Measurements from ENCODE around the gene RPA3.

Gene RPA3

DNA sequence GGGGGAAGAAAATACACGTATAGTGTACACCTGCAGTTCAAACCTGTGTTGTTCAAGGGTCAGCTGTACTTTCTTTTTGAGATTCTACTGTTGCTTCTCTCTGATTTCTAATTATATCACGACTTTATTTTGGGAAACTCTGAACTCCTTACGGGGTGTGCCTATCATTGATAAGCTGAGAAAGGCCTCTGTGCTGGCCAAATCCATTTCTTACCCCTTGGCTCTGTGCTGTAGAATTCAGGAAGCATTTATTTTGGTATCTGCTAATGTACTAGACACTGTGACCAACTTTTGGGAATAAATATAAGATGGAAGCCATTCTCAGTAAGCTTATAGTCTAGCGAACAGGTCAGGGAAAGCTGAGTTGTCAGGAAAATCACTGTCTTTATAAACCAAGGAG lies 26.9 kb upstream of the RPA3 start:
- DNase-seq (ENCODE audit: low spot score), result no peak
- ChIA-PET POLR2A (ENCODE audit: low non-redundant PET) (no interaction called here), CTCF (no interaction called here)
- no peak overlapping the region for H3K27ac ChIP-seq
- TF ChIP-seq, protein P1, sequence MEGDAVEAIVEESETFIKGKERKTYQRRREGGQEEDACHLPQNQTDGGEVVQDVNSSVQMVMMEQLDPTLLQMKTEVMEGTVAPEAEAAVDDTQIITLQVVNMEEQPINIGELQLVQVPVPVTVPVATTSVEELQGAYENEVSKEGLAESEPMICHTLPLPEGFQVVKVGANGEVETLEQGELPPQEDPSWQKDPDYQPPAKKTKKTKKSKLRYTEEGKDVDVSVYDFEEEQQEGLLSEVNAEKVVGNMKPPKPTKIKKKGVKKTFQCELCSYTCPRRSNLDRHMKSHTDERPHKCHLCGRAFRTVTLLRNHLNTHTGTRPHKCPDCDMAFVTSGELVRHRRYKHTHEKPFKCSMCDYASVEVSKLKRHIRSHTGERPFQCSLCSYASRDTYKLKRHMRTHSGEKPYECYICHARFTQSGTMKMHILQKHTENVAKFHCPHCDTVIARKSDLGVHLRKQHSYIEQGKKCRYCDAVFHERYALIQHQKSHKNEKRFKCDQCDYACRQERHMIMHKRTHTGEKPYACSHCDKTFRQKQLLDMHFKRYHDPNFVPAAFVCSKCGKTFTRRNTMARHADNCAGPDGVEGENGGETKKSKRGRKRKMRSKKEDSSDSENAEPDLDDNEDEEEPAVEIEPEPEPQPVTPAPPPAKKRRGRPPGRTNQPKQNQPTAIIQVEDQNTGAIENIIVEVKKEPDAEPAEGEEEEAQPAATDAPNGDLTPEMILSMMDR (conservative IDR thresholded peaks at IDR 0.05; ENCODE audit: low read depth), result no peak

GRCh38 chr7:7742223-7742622 lies 23.8 kb upstream of the RPA3 start:
- CTCF ChIA-PET, result no interaction called here
- POLR2A ChIA-PET (ENCODE audit: low non-redundant PET), result no interaction called here
- TF ChIP-seq, protein P1 (conservative IDR thresholded peaks at IDR 0.05; ENCODE audit: low read depth), result no peak
- no peak for DNase-seq (ENCODE audit: low spot score)
- no peak overlapping the region for H3K27ac ChIP-seq

DNA sequence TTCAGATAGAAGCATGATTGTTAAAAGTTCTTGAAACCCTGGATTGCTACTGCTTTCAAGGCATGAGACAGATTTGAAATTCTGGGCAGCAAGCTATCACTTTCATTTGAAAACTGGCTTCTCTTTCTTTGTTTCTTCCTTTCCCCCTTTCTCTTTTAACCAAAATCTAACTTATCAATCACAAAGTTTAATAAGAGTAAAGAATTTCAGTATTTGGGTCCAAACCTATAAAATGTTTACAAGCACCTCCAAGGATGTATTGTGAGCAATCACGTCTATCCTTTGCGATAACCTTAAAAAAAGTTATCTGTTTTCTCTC lies 21.6 kb upstream of the RPA3 start:
- DNase-seq (ENCODE audit: low spot score), result no peak
- ChIA-PET POLR2A (ENCODE audit: low non-redundant PET) (no interaction called here), CTCF (interaction anchor here (0.6 kb wide), 1 partner anchor 221 kb away, joined by 3 read pairs; no protein-coding TSS in a partner anchor)
- TF ChIP-seq, protein P1 (conservative IDR thresholded peaks at IDR 0.05; ENCODE audit: low read depth), result no peak
- no peak overlapping the region for H3K27ac ChIP-seq

GRCh38 chr7:7739204-7740036 lies 21.0 kb upstream of the RPA3 start:
- H3K27ac ChIP-seq, result no peak overlapping the region
- ChIA-PET CTCF (interaction anchor here (0.8 kb wide), 1 partner anchor 11 kb away, joined by 4 read pairs; no protein-coding TSS in a partner anchor), POLR2A (ENCODE audit: low non-redundant PET) (no interaction called here)
- no peak for DNase-seq (ENCODE audit: low spot score)
- TF ChIP-seq, protein P1 (conservative IDR thresholded peaks at IDR 0.05; ENCODE audit: low read depth), result no peak

DNA sequence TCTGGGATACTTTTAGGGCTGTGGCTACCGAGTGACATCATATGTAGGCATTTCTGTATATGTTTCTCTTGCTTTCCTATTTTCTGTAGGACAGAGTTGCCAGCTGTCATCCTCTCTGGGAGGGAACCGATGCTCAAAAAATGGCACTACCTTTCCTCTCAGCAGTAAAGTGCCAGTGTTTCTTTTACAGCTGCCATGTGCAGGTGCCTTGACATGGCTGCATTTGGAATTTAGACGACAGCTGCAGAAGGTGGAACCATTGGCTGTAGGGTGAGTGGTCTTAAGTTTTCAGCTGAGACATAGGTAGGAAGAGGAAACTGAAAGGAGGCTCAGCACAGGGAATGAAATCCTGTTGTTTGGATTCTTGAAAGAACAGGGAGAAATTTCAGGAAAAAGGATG lies 20.2 kb upstream of the RPA3 start:
- POLR2A ChIA-PET (ENCODE audit: low non-redundant PET), result no interaction called here
- no peak for DNase-seq (ENCODE audit: low spot score)
- TF ChIP-seq, protein P1 (conservative IDR thresholded peaks at IDR 0.05; ENCODE audit: low read depth), result no peak
- no peak overlapping the region for H3K27ac ChIP-seq
- CTCF ChIA-PET, result interaction anchor here (0.8 kb wide), 1 partner anchor 12 kb away, joined by 4 read pairs; no protein-coding TSS in a partner anchor

GRCh38 chr7:7738177-7738576 lies 19.8 kb upstream of the RPA3 start:
- ChIA-PET POLR2A (ENCODE audit: low non-redundant PET) (no interaction called here), CTCF (no interaction called here)
- TF ChIP-seq, protein P1 (conservative IDR thresholded peaks at IDR 0.05; ENCODE audit: low read depth), result no peak
- no peak overlapping the region for H3K27ac ChIP-seq
- no peak for DNase-seq (ENCODE audit: low spot score)

Data from RWPE1 (cell line).